ENCODE measurements around the gene CALM3.

DNA sequence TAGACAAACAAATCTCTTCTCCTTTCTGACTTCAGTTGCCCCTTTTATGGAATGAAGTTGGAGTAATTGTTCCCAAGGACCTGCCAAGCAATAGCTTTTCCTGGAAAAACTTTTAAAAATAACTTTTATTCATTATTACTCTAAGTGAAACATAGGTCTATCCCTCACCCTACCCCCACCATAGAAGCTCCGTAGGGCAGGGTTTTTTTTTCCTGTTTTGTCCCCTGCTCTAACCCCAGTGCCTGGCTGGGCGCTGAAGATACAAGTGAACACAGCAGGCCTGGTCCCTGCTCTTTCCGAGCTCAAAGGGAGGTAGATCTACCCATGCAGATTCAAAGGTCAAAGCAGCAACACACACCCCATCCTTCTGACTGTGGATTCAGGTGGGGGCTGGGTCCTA lies 43.6 kb downstream of the CALM3 start:
- TF ChIP-seq, protein P1, sequence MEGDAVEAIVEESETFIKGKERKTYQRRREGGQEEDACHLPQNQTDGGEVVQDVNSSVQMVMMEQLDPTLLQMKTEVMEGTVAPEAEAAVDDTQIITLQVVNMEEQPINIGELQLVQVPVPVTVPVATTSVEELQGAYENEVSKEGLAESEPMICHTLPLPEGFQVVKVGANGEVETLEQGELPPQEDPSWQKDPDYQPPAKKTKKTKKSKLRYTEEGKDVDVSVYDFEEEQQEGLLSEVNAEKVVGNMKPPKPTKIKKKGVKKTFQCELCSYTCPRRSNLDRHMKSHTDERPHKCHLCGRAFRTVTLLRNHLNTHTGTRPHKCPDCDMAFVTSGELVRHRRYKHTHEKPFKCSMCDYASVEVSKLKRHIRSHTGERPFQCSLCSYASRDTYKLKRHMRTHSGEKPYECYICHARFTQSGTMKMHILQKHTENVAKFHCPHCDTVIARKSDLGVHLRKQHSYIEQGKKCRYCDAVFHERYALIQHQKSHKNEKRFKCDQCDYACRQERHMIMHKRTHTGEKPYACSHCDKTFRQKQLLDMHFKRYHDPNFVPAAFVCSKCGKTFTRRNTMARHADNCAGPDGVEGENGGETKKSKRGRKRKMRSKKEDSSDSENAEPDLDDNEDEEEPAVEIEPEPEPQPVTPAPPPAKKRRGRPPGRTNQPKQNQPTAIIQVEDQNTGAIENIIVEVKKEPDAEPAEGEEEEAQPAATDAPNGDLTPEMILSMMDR (IDR thresholded peaks at IDR 0.05): no peak
- no peak for TF ChIP-seq POLR2A (IDR thresholded peaks at IDR 0.05)
